Measurements from ENCODE around the gene CARD19.
A peak's percentile ranks its signal among the peaks of the same experiment; 100 is the strongest.

Gene CARD19, protein sequence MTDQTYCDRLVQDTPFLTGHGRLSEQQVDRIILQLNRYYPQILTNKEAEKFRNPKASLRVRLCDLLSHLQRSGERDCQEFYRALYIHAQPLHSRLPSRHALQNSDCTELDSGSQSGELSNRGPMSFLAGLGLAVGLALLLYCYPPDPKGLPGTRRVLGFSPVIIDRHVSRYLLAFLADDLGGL

DNA sequence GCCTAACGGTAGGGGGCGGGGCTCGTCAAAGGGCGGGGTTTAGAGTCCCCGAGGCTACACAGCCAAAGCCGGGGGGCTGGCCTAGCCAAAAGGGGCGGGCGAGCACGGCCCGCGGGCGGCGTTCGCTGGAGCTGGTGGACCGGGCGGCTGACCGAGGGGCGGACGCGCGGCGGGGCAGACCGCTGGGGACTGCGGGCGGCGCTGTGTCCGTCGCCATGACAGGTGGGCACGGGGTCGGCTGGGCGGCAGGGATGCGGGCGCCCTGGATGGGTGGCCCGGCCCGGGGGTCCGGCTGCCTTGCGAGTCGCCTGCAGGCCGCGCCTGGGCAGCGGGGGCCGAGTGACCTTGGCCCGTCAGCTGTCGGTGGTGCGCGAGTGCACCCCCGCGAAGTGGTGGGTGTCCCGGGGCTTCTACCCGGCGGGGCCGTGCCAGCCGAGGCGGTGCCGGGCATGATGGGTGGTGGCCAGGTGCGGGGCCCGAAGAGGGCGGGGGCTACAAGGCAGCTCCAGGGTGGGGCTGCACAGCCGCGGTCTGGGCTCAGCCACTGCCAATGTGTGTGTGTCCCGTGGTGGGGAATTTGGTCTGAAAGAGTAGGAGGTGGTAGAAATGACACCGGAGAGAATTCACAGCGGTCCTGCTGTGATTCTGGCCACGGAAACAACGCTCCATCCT lies at the start of gene CARD19:
CARD19 (plus strand) TSS at position 87 of the 672 bp plus-strand sequence; CDS start at position 216, 129 bp downstream.
- DNase-seq, result no peak

- no peak for DNase-seq
Observed at GRCh38 chr9:93048566-93049448, 47.2 kb upstream of the CARD19 start.

DNA sequence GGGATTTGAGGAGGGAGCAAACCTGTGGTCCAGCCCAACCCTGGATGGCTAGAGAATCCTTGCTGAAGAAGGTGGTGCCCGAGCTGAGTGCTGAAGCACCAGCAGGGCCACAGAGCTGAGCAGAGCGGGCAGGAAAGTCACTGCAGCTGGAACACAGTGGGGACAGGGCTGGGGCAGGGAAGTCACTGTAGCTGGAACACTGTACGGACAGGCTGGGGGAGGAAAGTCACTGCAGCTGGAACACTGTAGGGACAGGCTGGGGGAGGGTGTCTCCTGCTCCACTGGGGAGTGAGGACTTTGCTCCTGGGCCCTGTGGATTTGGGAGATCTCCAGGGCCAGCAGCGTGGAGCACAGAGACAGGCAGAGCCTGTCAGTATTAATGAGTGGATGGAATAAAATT lies 46.5 kb upstream of the CARD19 start:
- DNase-seq, result no peak

DNA sequence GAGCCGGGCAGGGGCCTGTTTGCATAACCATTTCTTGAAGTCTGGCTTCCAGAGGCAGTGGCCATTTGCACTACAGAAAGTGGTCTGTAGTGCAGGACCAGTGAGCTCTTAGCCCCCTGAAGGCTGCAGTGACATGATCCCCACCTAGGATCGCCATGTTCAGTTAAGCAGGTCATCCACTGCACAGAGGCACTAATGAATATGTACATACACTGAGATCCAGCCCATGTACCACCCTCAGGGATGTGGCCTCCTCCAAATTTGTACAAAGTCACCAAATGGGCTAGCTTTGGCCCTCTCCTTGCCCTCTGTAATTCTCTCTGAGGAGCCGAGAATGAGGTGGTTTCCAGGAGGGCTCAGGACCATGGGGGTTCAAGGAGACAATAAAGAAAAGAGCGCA lies 45.8 kb upstream of the CARD19 start:
- no peak for DNase-seq

- no peak for DNase-seq
Observed at GRCh38 chr9:93051680-93052089, 44.3 kb upstream of the CARD19 start.

GRCh38 chr9:93052791-93053540 lies 43.1 kb upstream of the CARD19 start:
- DNase-seq, result peak; percentile 70

DNA sequence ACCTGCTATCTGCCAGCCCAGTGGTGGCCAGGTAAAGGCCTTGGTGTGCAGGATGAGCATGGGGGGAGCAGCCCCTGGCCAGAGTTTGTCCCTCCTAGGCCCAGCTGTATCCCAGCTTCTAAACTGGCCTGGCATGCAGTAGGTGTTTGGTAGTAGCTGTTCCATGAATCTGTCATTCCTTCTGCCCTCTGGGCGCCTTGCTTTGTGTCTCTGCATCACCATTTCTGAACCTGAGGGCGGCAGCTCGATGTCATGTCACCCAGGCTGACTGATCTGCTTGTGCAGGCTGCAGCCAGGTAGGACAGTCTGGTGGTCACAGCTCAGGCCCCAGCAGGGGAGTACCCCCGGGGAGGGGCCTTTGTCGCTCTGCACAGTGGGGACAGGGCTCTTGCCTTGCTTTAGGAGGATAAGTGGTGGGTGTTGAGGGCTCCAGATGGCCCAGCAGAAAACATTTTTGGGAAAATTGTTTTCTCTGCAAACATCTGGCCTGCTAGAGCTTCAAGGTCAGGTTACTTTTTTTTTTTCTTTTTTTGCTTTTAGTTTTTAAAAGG lies 42.2 kb upstream of the CARD19 start:
- no peak for DNase-seq

DNA sequence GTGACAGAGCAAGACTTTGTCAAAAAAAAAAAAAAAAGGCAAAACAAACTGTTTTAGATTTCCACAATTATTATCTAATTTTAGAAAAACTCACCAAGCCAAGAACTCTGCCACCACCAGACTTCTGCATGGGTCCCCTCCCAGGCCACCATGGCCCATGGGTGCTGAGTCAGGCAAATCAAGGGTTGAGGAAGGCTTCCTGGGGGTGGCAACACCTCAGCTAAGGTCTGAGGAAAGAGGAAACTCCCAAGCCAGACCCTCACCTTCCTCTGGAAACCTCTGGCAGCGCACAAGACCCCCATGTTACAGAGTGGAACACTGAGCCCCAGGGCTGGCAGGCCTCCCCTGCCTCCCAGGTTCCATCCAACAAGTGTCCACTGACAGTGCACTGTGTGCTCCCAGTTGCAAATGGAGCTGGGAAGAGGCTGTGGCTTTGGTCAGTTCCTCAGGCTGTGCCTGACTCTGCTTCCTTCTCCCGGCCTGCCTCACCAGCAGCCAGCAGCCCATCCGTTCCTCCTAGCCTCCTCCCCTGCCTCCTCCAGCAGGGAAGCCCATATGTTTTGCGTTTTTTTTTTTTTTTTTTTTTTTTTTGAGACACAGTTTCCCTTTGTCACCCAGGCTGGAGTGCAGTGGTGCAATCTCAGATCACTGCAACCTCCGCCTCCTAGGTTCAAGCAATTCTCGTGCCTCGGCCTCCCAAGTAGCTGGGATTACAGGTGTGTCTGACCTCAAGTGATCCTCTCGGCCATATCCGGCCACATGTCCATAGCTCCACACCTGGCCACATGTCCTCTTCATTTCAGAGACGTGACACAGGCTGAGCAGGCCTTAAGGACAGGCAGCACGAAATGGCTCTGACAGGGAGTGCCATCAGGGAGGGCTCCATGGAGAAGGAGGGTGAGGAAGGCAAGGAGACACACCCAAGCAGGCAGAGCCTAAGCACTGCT lies 41.0 kb upstream of the CARD19 start:
- no peak for DNase-seq

DNA sequence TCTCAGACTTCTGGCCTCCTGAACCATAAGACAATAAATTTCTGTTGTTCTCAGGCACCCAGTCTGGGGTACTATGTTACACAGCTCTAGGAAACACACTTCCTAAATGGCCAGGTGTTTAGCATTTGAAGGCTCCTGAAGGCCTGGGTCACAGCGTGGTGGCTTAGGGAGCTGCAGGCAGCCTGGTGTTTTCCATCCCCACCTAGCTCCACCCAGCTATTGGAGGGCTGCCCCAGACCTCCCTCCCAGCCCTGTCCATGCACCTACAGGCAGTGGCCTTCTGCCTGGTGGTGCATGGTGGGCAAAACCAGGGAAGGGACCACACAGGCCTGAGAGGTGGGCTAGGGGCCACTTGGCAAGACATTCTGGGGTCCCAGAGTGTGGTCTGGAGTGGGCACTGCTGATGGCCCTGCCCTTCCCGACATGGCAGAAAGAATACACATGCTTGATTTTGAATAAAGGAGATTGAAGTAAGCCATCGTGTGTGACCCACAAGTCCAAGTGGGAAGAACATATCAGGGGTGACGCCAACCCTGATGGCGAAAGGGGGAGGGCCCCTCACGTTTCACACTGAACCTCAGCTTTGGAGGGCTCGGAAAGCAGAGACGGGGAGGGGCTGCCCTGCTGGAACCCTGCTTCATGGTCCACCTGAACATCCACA lies 38.8 kb upstream of the CARD19 start:
- DNase-seq, result no peak

DNA sequence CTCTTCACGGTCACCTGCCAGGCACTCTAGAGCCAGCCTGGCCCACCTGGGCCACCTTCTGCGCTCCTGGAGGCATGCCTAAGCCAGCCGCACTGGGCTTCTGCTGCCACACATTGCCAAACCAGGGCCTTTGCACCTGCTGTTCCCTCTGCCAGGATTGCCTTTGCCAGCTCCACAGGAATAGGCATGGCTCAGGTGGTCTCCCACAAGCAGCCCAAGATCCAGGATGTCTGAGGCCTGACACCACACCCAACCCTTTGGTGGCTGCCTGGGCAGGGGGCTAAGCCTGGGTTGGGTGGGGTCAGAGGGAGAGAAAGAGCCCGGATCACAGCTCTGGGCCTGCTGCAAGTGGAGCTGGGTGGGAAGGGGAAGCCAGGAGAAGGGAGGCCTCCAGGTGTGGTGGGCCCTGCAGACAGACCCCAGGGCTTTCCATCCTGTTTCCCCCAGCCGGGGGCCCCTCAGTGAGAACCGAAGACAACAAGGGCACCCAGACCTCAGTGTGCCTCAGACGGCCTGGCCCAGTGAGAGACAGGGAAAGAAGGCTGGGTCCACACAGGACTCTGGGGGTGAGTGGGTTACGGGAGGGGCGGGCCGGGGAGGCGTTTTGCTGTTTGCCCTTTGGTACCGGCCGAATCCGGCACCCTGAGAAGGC lies 38.2 kb upstream of the CARD19 start:
- DNase-seq, result no peak

DNA sequence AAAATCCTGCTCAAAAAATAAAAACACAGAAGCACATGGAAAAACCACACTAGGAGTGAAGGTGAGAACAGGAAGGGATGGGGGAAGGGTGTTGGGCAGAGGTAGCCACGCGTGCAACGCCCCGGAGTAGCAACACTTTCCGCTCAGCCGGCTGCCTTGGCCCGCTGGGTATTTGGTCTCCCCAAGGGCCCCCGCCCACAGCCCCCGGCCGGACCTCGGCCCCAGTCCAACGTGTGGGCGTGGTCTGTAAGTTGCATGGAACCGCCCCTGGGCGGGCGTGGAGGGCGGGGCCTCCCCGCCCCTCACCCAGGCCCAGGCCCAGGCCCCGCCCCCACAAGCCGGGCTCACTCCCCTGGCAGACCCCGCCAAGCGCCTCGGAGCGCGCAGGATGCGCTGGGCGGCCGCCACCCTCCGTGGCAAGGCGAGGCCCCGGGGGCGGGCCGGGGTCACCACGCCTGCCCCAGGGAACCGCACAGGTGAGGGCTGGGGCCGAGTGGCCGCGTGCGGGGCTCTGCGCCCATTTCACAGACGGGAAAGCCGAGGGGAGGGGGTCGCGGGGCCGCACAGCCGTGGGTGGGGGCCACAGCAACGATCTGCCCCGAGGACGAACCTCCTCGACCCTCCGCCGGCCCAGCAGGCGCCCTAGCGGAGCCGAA lies 37.5 kb upstream of the CARD19 start, which contains the start of gene SUSD3:
SUSD3 (plus strand) TSS at position 347 of the 656 bp plus-strand sequence; CDS start at position 389, 42 bp downstream.
- DNase-seq, result no peak

- no peak for DNase-seq
Observed at GRCh38 chr9:93059011-93059714, 36.9 kb upstream of the CARD19 start.

DNA sequence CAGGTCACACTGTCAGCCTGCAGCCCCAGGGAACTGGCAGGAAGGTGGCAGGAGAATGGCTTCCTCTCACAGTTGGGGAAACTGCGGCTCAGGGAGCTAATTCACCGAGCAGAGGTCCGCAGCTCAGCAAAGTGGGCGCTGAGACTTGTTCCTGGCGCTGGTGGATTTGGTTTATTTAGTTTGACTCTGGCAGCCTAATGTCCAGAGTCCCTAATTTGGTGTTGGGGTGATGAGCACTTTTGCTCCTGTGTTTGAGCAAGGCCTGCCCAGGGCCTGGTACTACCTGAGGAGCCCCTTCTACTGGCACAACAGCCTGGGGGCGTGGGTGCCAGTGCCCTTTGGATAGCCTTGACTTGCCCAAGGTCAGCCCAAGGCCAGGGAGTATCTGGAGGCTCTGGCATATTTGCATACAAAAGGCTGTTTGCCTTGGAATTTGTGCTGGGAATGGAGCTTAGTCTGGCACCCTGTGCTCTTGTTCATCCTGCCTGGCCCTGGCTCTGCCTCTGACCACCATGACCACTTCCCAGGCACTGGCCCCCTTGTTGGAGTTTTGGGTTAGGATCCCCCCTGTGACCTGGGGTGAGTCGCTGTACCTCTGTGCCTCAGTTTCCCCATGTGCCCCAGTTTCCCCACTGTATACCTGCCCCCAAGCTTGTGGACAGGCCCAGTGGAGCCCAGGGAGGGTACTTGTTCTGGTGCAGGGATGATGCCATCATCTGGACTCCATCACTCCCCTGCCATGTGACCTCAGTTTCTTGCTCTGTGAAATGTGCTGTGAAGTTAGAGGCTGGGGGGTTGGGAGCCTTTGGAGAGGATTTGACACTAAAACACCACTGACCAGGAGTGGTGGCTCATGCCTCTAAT lies 36.1 kb upstream of the CARD19 start:
- no peak for DNase-seq

DNA sequence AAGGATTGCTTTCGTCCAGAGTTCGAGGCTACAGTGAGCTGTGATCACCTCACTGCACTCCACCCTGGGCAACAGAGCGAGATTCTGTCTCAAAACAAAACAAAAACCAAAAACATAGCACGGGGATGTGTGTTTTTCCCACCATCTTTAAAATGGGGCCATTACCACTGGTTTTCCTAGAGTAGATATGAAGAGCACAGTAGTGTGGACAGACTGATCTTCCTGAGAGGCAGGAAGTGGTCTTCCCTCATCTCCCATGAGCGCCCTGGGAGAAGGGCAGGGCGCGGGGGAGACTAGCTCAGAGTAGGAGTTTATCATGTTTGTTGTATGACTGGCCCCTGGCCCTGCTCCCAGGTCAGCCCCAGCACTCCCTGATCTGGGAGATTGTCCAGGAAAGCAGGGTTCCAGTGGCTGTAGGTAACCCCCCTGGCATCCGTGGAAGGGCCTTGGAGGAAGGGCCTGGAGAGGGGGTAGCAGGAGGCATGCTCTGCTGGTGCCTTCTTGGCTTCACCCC lies 35.2 kb upstream of the CARD19 start:
- no peak for DNase-seq

DNA sequence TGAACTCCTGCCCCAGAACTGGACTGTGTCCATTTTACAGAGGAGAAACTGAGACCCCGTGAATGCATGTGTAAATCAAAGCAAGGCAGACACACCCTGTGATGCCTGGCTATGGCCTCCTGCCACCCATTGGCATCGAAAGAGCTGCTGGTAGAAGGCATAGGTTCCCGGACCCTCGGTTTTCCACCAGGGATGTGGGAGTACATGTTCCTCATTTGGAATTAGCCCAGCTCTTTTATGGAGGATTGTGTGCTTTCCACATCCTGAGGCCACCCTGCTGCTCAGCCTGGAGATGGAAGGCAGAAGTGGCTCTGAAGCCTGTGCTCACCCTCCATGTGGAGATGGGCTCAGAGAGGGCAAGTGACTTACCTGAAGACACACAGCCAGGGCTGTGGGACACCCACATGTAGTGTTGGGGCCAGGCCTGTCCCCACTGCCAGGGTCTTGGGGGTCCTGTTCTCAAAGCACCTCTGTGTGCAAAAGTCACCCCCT lies 34.7 kb upstream of the CARD19 start:
- no peak for DNase-seq

DNA sequence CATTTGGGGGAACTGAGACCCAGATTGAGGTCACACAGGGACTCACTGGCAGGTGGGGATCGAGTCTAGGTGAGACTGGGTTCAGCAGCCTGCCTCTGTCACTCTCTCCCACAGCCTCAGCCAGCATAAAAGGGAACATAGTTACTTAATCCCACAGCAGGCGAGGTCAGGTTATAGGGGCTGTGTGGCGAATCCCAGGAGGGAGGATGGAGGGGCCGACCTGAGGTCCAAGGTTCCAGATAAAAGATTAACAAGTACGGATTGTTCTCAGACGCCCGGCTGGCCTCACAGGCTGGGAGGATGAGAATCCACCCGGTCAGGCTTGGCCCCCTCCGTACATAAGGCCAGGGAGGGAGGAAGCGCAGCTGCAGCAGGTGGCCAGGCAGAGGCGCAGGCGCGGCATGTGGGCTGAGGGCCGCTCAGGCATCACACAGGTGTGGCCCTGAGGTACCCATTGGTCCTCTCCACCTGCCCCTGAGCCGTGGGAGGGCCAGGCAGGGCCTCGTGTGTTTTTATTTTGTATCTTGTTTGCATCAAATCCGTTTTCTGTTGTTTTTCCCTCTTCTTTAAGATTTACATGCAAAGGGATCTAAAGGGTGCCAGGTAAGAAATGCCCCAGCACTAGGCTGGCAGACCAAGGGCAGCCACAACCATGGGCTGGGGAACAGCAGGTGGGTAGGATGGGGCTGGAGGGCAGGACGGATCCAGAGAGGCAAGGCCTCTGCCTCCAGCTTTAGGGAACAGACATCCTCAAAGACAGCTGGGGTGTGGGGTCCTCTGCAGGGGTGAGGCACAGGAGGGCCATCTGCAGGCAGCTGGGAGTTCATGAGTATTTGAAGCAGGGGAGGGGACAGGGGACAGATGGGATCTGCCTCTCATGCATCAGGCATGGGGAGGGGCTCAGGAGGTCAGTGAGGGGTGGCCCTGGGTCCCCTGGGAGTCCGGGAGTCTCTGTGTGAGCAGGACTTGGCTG lies 33.9 kb upstream of the CARD19 start:
- no peak for DNase-seq

Data from NCI-H1092 treated with DMSO at 0.1 percent for 48 hours (cell line).